GM21825 (cell line): ENCODE results near the gene KRT26.
"Not testable (repeated sequence)": the region's sequence is repeated elsewhere in the genome, so short reads cannot be mapped to it uniquely, and the experiment has no call there.

Source experiments
- ATAC-seq: cut with Tn5 transposase; IDR thresholded peaks from one replicate; pipeline ENCODE4 v1.9.1; 2021; ENCODE audit warnings: mild to moderate bottlenecking, moderate library complexity; ENCODE audit not compliant: unreplicated experiment

Gene KRT26

GRCh38 chr17:40795019-40795667 is 23.1 kb upstream of the KRT26 start:
- ATAC-seq, result no peak

- no peak for ATAC-seq
Observed at GRCh38 chr17:40794466-40794865, 22.5 kb upstream of the KRT26 start.

GRCh38 chr17:40793832-40794231 is 21.8 kb upstream of the KRT26 start:
- ATAC-seq, result no peak

GRCh38 chr17:40791787-40792436 is 19.9 kb upstream of the KRT26 start:
- no peak for ATAC-seq

GRCh38 chr17:40791111-40791510 is 19.1 kb upstream of the KRT26 start:
- no peak for ATAC-seq

- no peak for ATAC-seq
Observed at GRCh38 chr17:40782450-40782849, 10.4 kb upstream of the KRT26 start, which contains the start of gene KRT27. TSS of gene KRT27 (minus strand) at chr17:40782550. CDS start at chr17:40782493, 57 bp downstream.

- ATAC-seq, result no peak
Observed at GRCh38 chr17:40779181-40779909, 7.3 kb upstream of the KRT26 start.

GRCh38 chr17:40778461-40778860 is 6.5 kb upstream of the KRT26 start:
- no peak for ATAC-seq

GRCh38 chr17:40777971-40778370 is 6.0 kb upstream of the KRT26 start:
- ATAC-seq, result no peak

GRCh38 chr17:40777459-40777858 is 5.5 kb upstream of the KRT26 start:
- ATAC-seq, result no peak

GRCh38 chr17:40775945-40776344 is 3.9 kb upstream of the KRT26 start:
- ATAC-seq, result no peak

- no peak for ATAC-seq
Observed at GRCh38 chr17:40765657-40766056, 6.3 kb downstream of the KRT26 start.

- no peak for ATAC-seq
Observed at GRCh38 chr17:40763752-40764151, 8.2 kb downstream of the KRT26 start.

- no peak for ATAC-seq
Observed at GRCh38 chr17:40760105-40761016, 11.6 kb downstream of the KRT26 start.

- no peak for ATAC-seq
Observed at GRCh38 chr17:40755231-40755630, 16.8 kb downstream of the KRT26 start, which contains the start of gene KRT25. TSS of gene KRT25 (minus strand) at chr17:40755331. CDS start at chr17:40755271, 60 bp downstream.

GRCh38 chr17:40753804-40754203 is 18.2 kb downstream of the KRT26 start:
- no peak for ATAC-seq

GRCh38 chr17:40751065-40751464 is 20.9 kb downstream of the KRT26 start:
- no peak for ATAC-seq

GRCh38 chr17:40750391-40750790 is 21.6 kb downstream of the KRT26 start:
- no peak for ATAC-seq

GRCh38 chr17:40748666-40749065 is 23.3 kb downstream of the KRT26 start:
- ATAC-seq, result not testable (repeated sequence)

- ATAC-seq, result no peak
Observed at GRCh38 chr17:40738553-40738952, 33.4 kb downstream of the KRT26 start.

- ATAC-seq, result no peak
Observed at GRCh38 chr17:40735016-40735415, 37.0 kb downstream of the KRT26 start.
